HEK293T (cell line): ENCODE data around the gene SLC25A51.

ENCODE experiments used
- BHLHE40 ChIP-seq: fragments of 450-650 bp; IDR thresholded peaks from 2 replicates; pipeline ENCODE4 v1.6.1; 2016; ENCODE audit warnings: mild to moderate bottlenecking, moderate library complexity, borderline replicate concordance
- CTBP1 ChIP-seq: fragments of 450-650 bp; IDR thresholded peaks from 2 replicates; pipeline ENCODE4 v1.6.1; 2016; ENCODE audit warnings: borderline replicate concordance
- FOXA1 ChIP-seq: fragments of 450-650 bp; IDR thresholded peaks from 2 replicates; pipeline ENCODE4 v1.6.1; 2016; ENCODE audit warnings: mild to moderate bottlenecking
- FOXK2 ChIP-seq: fragments of 450-650 bp; IDR thresholded peaks from 2 replicates; pipeline ENCODE4 v1.6.1; 2016; ENCODE audit warnings: mild to moderate bottlenecking
- FOXM1 ChIP-seq: fragments of 450-650 bp; IDR thresholded peaks from 2 replicates; pipeline ENCODE4 v1.6.1; 2017; ENCODE audit warnings: mild to moderate bottlenecking, borderline replicate concordance
- NFRKB ChIP-seq: fragments of 450-650 bp; IDR thresholded peaks from 2 replicates; pipeline ENCODE4 v1.6.1; 2016; ENCODE audit warnings: mild to moderate bottlenecking, moderate library complexity
- SP1 ChIP-seq: fragments of 450-650 bp; IDR thresholded peaks from 2 replicates; pipeline ENCODE4 v1.6.1; 2017
- TARDBP ChIP-seq: fragments of 450-650 bp; IDR thresholded peaks from 2 replicates; pipeline ENCODE4 v1.6.1; 2016
- ZNF384 ChIP-seq: fragments of 450-650 bp; IDR thresholded peaks from 2 replicates; pipeline ENCODE4 v1.6.1; 2016

DNA sequence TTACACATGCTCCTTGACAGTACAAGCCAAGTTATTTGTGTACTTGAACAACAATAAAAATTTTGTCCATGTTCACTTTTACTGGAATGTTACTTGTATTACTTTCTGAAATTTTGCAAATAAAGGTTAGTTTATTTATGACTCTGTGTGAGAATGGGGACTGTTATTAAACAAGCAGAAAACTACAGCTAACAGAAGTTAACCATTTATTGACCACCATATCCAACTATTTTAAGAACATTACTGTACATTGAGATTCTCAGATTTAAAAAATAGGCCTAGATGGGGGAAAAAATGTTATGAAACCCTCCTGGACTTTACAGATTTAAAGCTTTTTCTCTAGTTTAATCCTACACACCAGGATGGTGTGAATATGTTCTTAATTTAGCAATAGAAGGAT, 1.8 kb downstream of the SLC25A51 start:
- TF ChIP-seq FOXA1, result no peak
- TF ChIP-seq SP1, result no peak
- TF ChIP-seq TARDBP, result no peak
- TF ChIP-seq FOXM1, result no peak
- TF ChIP-seq NFRKB, result no peak
- no peak for TF ChIP-seq FOXK2
- TF ChIP-seq CTBP1, result no peak
- TF ChIP-seq BHLHE40, result no peak
- no peak for TF ChIP-seq ZNF384
